GM19099 (cell line): Measurements from ENCODE around the gene DCP1A.

Experiments
- POLR2A ChIP-seq: IDR thresholded peaks from 3 replicates; pipeline ENCODE4 v1.6.1; 2011; ENCODE audit warnings: low read depth; ENCODE audit not compliant: insufficient read length; ENCODE audit errors: extremely low read depth

DCP1A gene

DNA sequence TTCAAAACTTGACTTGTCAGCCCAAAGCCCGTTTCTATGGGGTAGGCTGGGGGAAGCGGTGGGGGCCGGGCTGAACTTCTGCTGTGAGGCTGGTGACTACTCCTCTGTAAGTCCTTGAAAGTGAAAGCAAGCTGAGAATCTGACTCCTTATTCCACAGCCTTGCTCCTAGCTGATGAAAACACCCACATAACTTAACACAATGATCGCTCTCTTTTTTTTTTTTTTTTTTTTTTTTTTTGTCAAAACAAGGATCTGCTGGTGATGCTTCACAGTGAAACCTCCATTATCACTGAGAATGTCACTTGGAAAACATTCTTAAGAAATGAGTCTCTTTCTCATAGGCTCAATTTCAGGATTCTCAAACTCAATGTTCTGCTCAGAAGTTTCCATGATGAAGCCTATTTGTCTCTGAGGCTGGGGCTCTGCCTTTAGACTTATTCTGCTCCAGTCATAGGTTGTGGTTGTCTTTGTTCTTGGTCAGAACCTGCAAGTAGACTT is 60.2 kb downstream of the DCP1A start:
- TF ChIP-seq POLR2A = no peak

DNA sequence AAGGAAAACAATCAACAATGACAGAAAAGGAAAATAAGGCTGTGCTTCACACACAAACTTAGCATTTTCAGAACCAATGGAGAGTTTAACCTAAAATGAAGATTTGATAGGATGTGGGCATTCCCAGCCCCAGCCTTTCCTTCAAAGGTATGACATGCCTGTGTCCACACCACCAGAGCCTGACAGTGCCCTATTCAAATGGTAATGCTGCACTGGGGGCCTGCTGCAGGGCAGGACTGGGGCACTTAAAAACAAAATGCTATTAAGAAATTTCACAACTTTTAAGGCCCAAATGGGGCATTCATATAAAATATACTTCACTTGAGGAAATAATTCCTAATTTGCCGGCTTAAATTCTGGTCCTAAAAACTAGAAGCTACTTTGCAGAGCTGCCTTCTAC is 60.6 kb downstream of the DCP1A start:
- TF ChIP-seq POLR2A = no peak

DNA sequence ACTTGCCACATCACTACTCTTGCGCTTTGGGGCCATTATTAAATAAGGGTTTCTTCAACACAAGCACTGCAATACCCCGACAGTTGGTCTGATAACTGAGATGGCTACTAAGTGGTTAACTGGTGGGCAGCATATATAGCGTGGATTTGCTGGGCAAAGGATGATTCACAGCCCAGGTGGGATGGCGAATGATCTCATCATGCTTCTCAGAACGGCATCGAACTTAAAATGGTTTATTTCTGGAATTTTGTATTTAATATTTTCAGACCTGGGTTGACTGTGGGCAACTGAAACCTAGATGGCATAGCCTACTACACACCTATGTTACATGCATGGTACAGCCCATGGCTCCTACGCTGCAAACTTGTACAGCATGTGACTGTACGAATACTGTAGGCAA is 64.8 kb downstream of the DCP1A start:
- TF ChIP-seq POLR2A = no peak

DNA sequence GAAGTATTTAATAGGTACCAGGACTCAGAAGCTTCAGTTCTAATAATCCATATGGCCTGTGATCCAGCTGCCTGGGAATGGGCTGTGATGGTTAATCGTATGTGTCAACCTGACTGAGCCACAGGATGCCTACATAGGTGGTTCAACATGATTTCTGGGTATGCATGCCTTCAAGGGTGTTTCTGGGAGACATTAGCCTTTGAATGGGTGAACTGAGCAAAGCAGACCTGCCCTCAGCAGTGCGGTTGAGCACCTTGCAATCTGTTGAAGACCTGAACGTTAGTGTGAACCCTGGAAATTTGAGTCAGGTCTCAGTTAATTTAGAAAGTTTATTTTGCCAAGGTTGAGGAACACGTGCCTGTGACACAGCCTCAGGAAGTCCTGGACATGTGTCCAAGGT is 68.7 kb downstream of the DCP1A start:
- no peak for TF ChIP-seq POLR2A

DNA sequence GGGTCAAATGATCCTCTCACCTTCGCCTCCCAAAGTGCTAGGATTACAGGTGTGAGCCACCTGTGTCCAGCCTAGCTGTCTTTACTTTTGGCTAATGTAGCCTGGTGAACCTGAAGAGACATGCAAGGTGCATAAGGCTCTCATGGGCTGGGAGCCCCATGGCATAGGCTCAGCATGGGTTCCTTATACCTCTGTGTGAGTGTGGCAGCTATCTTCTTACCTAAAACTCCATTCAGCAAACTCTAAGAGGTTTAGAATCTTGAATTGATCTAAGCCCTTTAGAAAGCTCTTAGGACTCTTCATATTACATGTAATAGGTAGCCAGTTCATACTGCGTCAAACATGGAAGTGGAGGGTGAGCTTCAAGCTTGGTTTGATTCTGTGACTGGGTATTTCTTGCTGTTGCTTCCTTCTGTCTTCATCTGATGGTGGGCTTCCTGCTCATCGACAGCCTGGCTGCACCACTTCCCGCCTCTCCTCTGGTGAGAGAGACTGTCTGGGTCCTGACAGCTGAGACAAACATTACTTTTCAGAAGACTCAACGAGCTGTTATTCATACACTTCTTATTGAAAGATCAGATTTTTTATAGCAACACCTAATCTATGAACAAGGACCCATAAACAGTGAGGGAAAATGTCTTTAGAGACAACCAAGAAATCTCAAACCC is 72.3 kb downstream of the DCP1A start:
- TF ChIP-seq POLR2A = no peak

DNA sequence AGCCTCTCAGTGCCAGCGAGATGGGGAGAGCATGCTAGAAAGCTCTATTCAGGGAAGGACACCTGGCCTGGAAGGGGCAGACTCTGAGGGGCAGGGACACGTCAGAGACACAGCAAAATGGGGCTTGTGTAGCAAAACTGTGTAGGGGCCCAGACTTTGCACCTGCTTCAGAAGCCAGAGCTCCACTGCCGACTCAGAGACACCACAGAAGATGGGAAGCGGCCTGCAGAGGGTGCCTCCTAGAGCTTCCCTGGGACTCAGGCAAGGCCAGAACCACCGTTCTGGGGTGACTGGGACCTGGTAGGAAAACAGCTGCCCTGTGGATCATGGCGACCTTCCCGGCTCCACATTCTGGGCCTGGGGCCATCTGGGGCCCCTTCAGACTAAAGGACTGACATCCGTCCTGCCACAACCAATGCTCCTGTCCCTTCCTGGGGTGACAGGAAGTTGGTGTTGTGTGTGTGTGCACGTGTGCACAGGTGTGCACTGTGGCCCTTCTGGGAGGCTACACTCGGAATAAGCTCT is 74.1 kb downstream of the DCP1A start:
- no peak for TF ChIP-seq POLR2A

DNA sequence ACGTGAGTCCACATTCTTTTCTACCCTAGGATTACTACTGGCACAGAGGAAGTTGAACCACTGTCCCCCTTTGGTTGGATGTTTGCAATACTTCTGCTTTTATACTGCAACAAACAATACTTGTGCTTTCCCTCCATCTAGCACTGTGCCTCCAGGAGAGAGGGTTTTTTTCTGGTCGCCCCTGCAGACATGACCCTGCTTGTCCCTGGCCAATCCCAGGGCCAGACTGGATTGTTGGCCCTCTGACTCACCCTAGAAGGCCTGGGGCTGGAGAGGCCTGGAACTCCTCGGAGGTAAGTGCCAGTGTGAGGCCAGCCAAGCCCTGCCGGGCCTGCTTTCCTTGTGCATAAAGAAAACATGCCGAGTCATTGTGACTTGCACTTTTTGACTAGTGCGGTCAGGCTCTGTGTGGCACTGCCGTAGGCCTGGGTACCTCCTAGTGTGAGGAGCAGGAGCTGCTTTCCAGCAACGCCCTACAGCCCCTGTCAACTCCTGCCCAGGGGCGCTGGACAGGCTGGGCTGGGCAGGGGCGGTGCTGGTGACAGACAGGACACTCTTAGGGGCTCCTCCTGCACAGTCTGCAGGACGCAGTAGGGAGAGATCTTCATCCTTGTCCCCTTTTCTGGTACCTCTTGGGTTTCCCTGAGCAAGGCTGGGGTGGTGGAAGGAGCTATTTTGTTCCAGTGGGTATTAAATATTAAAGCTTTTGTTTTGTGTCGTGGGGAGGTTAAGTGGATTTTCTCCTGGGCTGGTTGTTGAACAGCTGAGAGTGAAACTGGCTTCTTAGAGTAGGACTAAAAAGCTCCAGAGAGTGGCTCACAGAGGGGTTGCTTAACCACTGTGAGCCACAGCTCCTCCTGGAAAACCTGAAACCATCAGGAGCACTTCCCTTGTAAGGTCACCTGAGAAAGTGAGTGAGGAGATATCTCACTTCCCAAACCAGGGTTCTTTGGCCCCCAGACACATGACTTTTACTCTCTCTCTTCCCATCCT is 77.2 kb downstream of the DCP1A start:
- peak; percentile 46 for TF ChIP-seq POLR2A

DNA sequence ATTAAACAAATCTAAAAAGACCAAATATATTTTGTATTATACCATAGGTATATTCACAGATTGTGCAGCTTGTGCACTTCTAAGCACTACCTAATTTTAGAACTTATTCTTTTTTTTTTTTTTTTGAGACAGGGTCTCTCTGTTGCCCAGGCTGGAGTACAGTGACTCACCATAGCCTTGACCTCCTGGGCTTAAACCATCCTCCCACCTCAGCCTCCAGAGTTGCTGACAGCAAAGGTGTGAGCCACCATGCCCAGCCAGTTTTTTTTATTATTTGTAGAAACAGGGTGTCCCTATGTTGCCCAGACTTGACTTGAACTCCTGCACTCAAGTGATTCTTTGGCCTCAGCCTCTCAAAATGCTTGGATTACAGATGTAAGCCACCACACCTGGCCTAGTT is 79.6 kb downstream of the DCP1A start:
- no peak for TF ChIP-seq POLR2A

DNA sequence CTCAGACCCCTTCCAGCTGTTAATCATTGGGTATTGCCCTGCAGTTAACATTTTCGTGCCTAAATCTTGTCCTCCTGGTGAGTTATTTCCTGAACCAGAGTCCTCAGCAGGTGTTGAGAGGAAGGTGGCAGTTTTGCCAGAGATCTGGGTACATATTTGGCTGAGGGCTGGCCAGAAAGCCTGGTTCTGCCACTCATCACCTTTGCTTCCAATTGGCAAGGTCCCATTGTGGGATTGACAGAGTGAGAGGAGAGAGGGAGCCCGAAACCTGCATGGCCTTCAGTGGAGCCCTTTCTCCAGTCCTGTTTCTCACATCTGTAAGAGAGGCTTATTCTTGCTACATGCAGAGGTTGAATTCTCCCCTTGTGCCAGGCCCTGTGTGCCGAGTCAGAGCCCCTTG is 82.6 kb downstream of the DCP1A start:
- no peak for TF ChIP-seq POLR2A

DNA sequence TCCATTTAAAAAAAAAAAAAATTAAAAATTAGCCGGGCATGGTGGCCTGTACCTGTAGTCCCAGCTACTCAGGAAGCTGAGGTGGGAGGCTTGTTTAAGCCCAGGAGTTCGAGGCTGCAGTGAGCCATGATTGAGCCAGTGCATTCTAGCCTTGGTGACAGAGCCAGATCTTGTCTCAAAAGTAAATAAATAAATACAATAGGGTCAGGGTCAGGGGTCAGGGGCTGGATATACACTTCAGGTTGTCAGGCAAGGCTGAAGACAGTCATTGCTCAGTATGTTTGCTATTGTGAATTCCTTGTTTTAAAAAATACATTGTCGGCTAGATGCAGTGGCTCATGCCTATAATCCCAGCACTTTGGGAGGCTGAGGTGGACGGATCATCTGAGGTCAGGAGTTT is 83.4 kb downstream of the DCP1A start:
- TF ChIP-seq POLR2A = no peak

DNA sequence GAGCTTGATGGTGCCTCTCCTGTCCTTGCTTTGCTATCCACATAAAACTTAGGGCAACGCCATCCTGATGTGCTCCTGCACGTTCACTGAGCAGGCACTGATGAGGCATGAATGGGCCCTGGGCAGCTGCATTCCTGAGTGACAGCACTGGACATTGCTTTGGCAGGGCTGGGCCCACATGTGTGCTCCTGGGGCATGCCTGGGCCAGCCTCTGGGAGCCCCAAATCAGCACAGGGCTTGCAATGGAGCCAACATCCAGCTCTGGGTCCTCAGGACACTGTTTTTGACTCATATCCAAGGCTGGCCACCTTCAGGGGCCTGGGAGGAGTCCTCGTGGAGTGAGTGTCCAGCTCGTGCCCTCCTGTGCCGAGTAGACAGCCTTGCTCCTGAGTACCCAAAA is 85.6 kb downstream of the DCP1A start:
- TF ChIP-seq POLR2A = no peak

DNA sequence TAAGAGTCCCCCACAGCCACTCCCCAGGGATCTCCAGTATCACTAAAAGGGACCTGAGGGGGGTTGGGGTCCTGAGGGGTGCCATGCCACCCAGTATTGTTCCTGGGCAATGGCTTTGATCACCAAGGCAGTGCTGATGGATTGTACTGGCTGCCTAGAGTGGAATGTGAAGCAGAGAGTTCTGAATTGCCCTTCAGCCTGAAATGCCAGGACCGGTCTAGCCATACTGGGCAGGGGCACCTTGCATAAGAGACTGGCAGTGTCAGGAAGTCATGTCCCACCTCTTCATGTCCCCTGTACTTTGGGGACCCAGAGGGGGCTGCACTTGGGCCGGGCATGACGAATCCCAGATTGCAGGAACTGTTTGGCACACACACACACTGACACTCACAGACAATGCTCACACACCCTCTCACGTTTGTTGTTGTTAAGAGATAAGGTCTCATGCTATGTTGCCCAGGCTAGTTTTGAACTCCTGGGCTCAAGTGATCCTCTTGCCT is 87.0 kb downstream of the DCP1A start:
- TF ChIP-seq POLR2A = no peak

DNA sequence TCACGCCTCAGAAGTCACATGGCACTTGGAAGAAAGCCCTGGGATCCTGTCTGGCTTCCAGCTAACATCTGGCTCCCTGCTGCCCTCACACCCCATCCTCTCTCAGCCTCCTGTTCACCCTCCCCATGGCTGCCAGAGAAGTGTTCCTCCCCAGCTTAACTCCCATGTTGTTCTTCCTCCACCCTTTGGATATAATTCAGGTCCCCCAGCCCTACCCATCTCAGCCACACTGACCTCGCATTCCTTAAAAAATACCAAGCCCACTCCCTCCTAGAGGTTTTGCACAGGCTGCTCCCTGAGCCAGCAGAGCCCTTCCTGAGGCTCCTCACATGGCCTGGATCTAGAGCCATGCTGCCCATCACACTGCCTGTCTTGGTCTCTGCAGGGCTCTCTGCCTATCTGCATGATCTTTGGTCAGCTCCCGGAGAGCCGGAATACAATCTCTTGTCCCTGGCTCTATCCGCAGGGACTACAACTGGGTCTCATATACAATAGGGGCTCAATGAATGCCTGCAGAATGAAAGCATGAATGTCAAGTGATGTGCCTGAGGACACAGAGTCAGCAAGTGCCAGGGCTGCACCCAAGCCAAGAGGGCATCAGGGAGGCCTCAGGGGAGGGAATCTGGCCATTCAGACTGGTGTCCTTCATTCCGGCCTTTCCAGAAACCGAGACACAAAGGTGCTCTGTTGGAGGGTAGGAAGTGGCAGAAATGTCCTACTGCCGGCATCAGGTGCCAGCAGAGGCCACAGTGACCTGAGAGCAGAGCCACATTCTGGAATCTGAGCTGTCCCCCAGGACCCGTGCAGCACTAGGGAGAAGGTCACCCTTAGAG is 87.7 kb downstream of the DCP1A start:
- TF ChIP-seq POLR2A = no peak

DNA sequence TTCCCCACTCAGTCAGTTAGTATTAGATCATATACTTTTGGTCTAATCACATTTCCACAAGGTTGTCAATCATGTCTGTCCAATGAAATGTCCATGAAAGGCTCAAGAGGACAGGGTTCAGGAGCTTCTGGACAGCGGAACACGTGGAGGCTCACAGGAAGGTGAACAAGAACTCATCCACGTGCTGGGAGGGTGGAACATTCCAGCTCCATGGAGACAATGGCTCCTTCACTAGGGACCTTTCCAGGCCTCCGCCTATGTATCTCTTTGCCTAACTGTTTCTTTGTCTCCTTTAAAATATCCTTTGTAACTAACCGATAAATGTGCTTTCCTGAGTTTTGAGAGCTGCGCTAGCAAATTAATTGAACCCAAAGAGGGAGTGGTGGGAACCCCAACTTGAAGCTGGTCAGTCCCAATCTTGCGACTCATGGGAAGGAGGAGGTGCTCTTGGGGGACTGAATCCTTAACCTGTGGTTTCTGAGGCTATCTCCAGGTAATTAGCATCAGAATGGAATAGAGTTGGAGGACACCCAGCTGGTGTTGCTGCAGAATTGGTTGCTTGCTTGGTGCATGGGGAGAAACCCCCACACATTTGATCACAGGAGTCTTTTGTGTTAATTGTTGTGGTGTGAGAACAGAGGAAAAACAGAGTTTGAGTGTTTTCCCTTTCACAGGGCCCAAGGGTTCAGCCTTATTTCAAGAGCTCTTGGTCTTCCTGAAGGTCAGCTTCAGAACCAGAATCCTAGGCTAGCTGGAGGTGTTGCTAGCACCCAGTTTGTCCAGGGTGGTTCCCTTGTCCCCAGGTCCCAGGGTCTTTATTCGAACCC is 88.5 kb downstream of the DCP1A start:
- no peak for TF ChIP-seq POLR2A
